Measurements from ENCODE around the gene RFX2. TPM values are rescaled to one million over a fixed set of nuclear protein-coding genes. Genes with fewer than 3 reads are reported as not detected.

The RFX2 gene
- total and polyA plus RNA-seq, 9 of the 15 experiments (the other 6 are each of a cell fraction or from before 2014, with no cell fraction given): 3.6 to 18.7 (median 8.7) TPM

DNA sequence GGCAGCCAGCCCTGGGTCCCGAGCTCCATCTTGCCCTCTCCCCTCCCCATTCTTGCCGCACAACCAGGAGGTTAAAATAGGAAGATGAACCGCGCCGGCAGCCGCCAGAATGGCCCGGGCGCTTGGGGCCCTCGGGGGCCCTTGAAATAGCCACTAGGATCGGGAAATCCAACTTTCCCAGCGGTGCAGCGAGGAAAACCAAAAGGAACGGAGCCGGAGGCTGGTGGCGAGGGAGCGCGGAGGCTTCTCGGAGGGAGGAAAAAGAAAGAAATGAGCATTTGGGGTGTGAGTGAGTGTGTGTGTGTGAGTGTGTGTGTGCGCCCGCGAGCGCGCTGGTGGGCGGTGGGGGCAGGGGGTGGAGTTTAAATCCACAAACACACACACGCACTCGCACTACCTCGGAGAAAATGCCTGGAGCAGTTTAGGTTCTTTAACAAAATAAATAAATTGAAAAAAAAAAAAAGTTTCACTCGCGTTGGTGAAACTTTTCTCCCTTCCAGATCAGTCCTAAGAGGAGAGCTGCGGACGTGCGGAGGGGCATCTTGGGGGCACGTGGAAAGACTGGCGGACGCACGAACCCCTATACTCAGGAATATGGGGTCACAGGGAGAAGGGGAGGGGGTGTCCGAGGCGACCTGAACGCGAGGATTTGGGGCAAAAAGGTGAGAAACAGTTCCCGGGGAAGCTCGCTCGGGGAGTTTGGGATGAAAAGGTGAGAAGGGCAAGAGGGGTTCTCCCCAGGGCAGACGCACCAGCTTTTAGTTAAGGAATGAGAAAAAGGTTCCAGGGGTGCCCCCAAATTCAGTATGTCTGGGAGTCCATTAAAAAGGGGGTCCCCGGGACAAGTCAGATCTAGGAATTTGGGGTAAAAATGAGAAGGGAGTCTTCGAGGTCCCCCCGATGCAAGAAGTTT is 1.3 kb downstream of the RFX2 start (continued):
- TF ChIP-seq MEF2A (IDR thresholded peaks at IDR 0.05; ENCODE audit: control insufficient read depth, low read depth, low read length) (no peak), KDM2B (CRISPR knock-in tag; IDR thresholded peaks at IDR 0.05) (no peak), SMAD1 (IDR thresholded peaks at IDR 0.05; ENCODE audit: low read depth, low read length, partially characterized antibody) (no peak), MAZ (CRISPR knock-in tag; conservative IDR thresholded peaks at IDR 0.05 in 1 of 2, IDR thresholded peaks at IDR 0.05 in 1 of 2) (peak; percentile 55 to 59; a peak in 3 of 4 replicates), PTRF (tag; IDR thresholded peaks at IDR 0.05) (no peak), ZNF134 (CRISPR knock-in tag; conservative IDR thresholded peaks at IDR 0.05) (no peak), HDAC3 (IDR thresholded peaks at IDR 0.05; ENCODE audit: borderline replicate concordance, partially characterized antibody) (no peak), CREB1 (IDR thresholded peaks at IDR 0.05) (no peak), CREB1 (CRISPR knock-in tag; IDR thresholded peaks at IDR 0.05) (no peak), ZNF133 (CRISPR knock-in tag; IDR thresholded peaks at IDR 0.05) (no peak), WHSC1 (IDR thresholded peaks at IDR 0.05; ENCODE audit: low read length) (no peak), TAF7 (tag; IDR thresholded peaks at IDR 0.05) (no peak), PRMT5 (CRISPR knock-in tag; IDR thresholded peaks at IDR 0.05) (no peak), NFE2 (IDR thresholded peaks at IDR 0.05; ENCODE audit: low read depth) (no peak), TSC22D4 (tag; IDR thresholded peaks at IDR 0.05) (no peak), FOXK1 (CRISPR knock-in tag; IDR thresholded peaks at IDR 0.05; ENCODE audit: borderline replicate concordance) (no peak), EGR1 (conservative IDR thresholded peaks at IDR 0.05) (peak; percentile 87), GATAD2B (IDR thresholded peaks at IDR 0.05; ENCODE audit: borderline replicate concordance) (no peak), ZNF184 (CRISPR knock-in tag; IDR thresholded peaks at IDR 0.05) (no peak), ATF1 (CRISPR knock-in tag; IDR thresholded peaks at IDR 0.05) (no peak), ATF1 (tag; IDR thresholded peaks at IDR 0.05) (peak; percentile 15; the same call in 1 of the 2 replicates)
- TF ChIP-seq, protein P1, sequence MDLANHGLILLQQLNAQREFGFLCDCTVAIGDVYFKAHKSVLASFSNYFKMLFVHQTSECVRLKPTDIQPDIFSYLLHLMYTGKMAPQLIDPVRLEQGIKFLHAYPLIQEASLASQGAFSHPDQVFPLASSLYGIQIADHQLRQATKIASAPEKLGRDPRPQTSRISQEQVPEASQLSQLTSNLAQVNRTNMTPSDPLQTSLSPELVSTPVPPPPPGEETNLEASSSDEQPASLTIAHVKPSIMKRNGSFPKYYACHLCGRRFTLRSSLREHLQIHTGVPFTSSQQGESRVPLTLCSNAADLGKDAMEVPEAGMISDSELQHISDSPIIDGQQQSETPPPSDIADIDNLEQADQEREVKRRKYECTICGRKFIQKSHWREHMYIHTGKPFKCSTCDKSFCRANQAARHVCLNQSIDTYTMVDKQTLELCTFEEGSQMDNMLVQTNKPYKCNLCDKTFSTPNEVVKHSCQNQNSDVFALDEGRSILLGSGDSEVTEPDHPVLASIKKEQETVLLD (IDR thresholded peaks at IDR 0.05): peak; percentile 56; the same call in 1 of the 2 replicates
- TF ChIP-seq, protein P2, sequence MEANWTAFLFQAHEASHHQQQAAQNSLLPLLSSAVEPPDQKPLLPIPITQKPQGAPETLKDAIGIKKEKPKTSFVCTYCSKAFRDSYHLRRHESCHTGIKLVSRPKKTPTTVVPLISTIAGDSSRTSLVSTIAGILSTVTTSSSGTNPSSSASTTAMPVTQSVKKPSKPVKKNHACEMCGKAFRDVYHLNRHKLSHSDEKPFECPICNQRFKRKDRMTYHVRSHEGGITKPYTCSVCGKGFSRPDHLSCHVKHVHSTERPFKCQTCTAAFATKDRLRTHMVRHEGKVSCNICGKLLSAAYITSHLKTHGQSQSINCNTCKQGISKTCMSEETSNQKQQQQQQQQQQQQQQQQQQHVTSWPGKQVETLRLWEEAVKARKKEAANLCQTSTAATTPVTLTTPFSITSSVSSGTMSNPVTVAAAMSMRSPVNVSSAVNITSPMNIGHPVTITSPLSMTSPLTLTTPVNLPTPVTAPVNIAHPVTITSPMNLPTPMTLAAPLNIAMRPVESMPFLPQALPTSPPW (CRISPR knock-in tag; IDR thresholded peaks at IDR 0.05): peak; percentile 79
- TF ChIP-seq, protein P3, sequence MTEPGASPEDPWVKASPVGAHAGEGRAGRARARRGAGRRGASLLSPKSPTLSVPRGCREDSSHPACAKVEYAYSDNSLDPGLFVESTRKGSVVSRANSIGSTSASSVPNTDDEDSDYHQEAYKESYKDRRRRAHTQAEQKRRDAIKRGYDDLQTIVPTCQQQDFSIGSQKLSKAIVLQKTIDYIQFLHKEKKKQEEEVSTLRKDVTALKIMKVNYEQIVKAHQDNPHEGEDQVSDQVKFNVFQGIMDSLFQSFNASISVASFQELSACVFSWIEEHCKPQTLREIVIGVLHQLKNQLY (CRISPR knock-in tag; conservative IDR thresholded peaks at IDR 0.05): no peak
- TF ChIP-seq, protein P4, sequence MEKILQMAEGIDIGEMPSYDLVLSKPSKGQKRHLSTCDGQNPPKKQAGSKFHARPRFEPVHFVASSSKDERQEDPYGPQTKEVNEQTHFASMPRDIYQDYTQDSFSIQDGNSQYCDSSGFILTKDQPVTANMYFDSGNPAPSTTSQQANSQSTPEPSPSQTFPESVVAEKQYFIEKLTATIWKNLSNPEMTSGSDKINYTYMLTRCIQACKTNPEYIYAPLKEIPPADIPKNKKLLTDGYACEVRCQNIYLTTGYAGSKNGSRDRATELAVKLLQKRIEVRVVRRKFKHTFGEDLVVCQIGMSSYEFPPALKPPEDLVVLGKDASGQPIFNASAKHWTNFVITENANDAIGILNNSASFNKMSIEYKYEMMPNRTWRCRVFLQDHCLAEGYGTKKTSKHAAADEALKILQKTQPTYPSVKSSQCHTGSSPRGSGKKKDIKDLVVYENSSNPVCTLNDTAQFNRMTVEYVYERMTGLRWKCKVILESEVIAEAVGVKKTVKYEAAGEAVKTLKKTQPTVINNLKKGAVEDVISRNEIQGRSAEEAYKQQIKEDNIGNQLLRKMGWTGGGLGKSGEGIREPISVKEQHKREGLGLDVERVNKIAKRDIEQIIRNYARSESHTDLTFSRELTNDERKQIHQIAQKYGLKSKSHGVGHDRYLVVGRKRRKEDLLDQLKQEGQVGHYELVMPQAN (IDR thresholded peaks at IDR 0.05; ENCODE audit: borderline replicate concordance): no peak
